ENCODE measurements around the gene LTO1. TPM values are rescaled to one million over a fixed set of nuclear protein-coding genes. Genes with fewer than 3 reads are reported as not detected.

Gene LTO1
- total RNA-seq, 1 donor from 2014 or later, result 18.9 TPM

- DNase-seq (ENCODE audit: low read depth, low spot score), result no peak
Observed at GRCh38 chr11:69682221-69682620, 7.1 kb upstream of the LTO1 start.

GRCh38 chr11:69680688-69681087, 5.5 kb upstream of the LTO1 start:
- no peak for DNase-seq (ENCODE audit: low read depth, low spot score)

DNA sequence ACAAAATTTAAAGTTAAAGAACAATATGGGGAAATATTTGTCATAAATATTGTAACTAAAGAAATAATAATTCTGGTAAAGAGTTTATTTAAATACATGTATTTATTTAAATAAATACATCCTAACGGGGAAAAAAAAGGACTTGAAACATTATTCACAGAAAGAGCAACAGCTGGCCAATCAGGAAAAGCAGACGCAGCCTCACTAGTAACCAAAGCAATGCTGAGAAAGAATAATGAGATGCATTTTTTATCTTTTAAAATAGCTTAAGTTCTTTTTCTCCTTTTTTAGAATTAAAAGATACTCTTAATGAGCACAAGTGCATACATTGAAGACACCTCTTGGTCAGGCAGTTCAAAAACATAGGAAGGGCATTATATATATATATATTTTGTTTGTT, 2.6 kb upstream of the LTO1 start:
- DNase-seq (ENCODE audit: low read depth, low spot score), result no peak

- no peak for DNase-seq (ENCODE audit: low read depth, low spot score)
Observed at GRCh38 chr11:69674267-69674885, 777 bp downstream of the LTO1 start.

DNA sequence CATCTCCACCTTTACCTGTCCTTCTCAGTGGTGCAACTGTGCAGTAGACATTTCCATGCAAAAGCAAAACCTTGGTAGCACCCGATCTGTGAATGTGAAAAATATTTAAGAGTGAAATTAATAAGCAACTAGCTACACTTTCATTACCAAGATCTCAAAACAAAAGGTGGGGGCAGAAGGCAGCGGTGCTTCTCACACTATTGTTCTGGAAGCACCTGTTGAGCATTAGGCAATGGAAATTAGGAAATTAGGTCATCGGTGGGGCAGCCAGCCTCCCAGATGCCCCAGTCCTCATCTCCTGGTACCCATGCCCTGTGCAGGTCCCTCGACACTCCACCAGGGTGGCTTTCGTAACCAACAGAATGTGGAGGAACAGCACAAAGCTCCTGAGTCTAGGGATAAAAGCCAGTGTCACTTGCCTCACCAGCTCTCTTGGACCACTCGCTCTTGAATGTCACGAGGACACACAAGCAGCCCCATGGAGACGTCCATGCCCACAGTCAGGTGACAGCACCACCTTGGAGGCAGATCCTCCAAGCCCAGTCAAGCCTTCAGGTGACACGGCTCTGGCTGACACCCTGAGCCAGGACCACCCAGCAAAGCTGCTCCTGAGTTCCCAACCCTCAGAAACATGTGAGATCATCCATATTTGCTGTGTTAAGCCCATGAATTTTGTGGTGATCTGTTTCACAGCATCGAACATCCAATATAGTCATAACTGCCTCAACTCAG, 3.3 kb downstream of the LTO1 start:
- no peak for DNase-seq (ENCODE audit: low read depth, low spot score)

GRCh38 chr11:69670158-69670845, 4.9 kb downstream of the LTO1 start:
- peak; percentile 46 for DNase-seq (ENCODE audit: low read depth, low spot score)

- DNase-seq (ENCODE audit: low read depth, low spot score), result no peak
Observed at GRCh38 chr11:69669486-69669885, 5.7 kb downstream of the LTO1 start.

DNA sequence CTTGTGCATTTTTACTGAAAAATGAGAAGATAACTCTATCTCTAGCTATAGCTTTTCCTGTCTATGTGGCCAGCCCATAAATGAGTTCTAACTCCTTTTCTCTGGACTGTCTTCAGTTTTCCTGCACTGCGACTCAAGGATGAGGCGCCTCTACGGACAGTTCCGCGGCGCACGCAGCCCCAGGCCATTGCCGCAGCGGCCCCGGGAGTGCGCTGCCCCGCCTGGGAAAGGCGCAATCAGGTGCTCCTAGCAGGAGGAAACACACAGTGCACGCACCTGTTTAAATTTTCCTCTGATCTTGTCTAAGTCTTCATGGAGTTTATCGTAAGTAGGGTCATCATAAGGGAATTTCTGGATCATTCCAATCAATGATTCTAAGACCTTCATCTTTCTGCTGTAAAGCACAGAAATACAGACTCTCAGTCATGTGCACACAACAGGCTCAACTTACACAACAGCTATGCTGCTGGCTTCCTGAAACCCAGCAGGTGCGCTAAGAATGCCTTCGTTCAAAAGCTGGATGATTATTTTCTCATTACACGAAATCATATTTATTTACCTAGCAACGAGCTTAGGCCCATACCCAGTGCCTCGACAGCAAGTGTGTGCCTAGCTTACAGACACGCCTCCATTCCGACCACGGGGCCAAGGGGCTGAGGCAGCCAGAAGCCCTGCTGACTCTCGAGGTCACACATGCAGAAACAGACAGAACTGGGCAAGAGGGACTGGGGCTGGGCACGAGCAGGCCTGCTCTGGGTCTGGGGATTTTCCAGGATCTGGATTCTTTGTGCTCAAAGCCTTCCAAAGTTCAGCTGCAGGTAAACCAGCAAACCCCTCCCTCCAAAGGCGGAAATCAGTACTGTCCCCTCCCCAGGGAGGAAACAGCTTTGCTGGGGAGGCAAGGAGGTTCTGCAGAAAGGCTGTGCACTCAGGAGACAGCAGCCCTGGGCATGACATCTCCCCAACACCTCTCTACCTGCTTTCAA, 7.2 kb downstream of the LTO1 start:
- DNase-seq (ENCODE audit: low read depth, low spot score), result no peak

DNA sequence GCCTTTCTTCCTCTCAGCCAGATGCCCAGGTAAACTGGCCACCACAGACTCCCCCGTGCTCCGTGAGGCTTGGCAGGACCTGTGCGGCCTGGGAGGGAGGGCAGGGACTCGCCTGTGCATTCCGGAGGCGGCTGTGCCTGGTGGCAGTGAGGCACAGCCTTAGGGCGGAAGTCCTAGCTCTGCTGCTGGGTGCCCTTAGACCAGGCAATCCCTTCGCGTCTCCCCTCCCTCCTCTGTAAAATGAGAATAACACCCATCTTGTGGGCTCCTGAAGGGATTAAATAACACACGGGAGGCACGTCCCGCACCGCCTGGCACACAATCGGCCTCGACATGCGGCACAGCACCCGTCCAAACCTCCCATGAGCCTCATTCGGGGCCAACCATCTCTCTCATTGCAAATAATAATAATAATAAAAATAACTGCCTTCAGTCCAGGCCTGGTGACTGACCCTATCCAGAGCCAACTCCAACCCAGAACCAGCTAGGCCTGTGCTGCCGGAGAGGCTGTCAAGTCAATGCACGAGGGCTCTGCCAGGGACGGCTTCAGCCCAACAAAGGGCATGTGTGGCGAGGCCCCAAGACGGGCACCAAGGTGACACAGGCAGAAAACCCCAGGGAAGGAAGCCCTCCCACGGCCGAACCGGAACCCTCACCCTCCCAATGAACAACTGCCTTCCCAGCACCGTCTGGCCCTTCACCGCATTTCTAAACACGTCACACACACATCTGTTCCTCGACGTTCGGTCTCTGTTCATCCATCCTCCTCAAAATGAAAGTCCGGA, 8.2 kb downstream of the LTO1 start:
- no peak for DNase-seq (ENCODE audit: low read depth, low spot score)

- no peak for DNase-seq (ENCODE audit: low read depth, low spot score)
Observed at GRCh38 chr11:69666261-69666660, 8.9 kb downstream of the LTO1 start.

DNA sequence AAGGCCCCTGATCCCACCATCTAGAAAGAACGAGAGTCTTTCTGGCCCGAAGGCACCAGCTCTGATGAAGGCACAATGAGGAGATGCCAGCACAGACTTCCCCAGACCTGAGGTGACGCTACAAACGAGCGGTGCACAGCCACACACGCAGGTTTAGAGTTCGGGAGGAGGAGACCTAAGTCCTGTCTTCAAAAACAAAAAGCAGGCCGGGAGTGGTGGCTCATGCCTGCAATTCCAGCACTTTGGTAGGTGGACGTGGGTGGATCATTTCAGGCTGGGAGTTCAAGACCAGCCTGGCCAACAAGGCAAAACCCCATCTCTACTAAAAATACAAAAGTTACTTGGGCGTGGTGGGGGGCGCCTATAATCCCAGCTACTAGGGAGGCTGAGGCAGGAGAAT, 9.5 kb downstream of the LTO1 start:
- no peak for DNase-seq (ENCODE audit: low read depth, low spot score)

- no peak for DNase-seq (ENCODE audit: low read depth, low spot score)
Observed at GRCh38 chr11:69664901-69665300, 10.3 kb downstream of the LTO1 start.

- DNase-seq (ENCODE audit: low read depth, low spot score), result no peak
Observed at GRCh38 chr11:69664103-69664775, 10.9 kb downstream of the LTO1 start.

- DNase-seq (ENCODE audit: low read depth, low spot score), result no peak
Observed at GRCh38 chr11:69663326-69663725, 11.8 kb downstream of the LTO1 start.

DNA sequence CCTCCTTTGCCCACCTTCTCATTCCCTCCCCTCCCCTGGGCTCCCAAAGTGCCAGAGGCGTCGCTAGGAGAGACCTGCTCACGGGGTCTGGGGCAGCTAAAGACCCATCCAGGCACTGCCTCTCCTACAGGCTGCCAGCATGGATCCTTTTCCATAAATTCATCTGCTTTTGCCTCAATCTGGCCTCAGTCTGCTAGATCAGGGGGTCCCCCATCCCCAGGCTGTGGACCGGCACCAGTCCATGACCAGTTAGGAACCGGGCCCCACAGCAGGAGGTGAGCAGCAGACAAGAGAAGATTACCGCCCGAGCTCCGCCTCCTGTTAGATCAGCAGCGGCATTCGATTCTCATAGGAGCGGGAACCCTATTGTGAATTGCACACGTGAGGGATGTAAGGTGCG, 12.3 kb downstream of the LTO1 start:
- DNase-seq (ENCODE audit: low read depth, low spot score), result no peak

DNA sequence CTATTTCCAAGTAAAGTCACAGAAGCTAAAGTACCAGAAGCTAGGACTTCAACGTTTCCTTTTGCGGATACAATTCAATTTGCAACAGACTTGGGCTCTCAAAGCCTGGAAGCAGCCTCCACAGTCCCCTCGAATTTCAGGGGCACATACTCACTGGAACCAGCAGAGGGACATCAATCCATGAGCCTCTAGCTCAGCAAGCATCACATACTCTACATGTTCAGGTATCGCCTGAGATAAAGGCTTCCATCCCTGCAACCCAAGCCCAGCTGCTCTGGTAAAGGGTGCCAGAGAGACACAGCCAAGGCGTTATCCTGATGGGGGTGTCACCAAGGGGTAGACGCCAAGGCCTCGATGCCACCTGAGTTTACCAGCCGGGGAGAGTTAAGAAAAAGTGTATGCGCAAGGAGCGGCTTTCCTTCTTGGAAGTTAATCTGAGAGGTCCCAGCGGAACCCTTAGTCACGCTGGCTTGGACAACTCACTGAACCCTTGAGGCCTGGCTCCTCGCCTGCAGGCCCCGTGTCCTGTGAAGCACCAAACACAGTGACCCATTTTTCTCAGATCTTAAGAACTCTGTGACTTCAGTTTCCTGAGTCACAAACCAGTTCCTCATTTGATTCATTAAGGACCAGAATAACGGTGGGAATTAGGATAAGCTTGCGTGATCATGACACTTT, 13.0 kb downstream of the LTO1 start:
- DNase-seq (ENCODE audit: low read depth, low spot score), result no peak

DNA sequence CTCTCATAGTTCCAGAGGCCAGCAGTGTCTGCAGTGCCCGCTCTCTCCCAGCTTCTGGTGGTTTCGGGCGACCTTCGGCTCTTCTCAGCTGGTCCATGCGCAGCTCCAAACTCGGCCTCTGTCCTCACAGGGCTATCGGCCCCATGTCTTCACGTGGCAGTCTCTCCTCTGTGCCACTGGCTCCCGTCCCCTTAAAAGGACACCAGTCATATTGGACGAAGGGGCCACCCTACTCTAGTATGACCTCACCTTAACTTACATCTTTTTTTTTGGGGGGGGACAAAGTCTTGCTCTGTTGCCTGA, 13.8 kb downstream of the LTO1 start:
- DNase-seq (ENCODE audit: low read depth, low spot score), result no peak

GRCh38 chr11:69660001-69660500, 15.1 kb downstream of the LTO1 start:
- no peak for DNase-seq (ENCODE audit: low read depth, low spot score)

- DNase-seq (ENCODE audit: low read depth, low spot score), result no peak
Observed at GRCh38 chr11:69659591-69659990, 15.6 kb downstream of the LTO1 start.
